ENCODE measurements around the gene RAE1. TPM values are rescaled to one million over a fixed set of nuclear protein-coding genes. Genes with fewer than 3 reads are reported as not detected.
"Not testable (repeated sequence)": the region's sequence is repeated elsewhere in the genome, so short reads cannot be mapped to it uniquely, and the experiment has no call there.

The RAE1 gene
- total RNA-seq, 1 experiment from 2014 or later = 64.1 TPM

DNA sequence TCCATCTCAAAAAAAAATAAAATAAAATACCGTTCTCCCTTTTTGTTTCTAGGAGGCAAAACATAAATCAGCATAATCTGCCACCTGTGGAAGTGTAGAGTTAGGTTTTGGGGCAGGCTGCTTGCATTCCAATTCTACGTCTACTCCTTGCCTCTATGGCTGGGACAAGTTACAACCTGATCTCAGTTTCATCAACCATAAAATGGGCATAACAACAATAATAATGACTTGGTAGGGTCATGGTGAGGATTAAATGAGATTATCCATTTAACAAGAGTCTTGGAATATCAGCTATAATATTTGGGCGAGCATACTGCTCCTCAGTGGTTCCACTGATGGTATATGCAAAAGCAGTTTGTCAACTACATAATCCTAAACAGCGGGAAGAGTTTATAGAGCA lies 3.7 kb upstream of the RAE1 start:
- no peak overlapping the region for H3K4me3 Mint-ChIP-seq (ENCODE audit: low read depth, unreplicated experiment)
- peaks cover 14% of the 10 kb centered on the region for H3K36me3 Mint-ChIP-seq (ENCODE audit: insufficient read depth, unreplicated experiment)
- peaks cover 40% of the 10 kb centered on the region for H3K27me3 Mint-ChIP-seq (ENCODE audit: unreplicated experiment)
- no TSS peak for BruUV-seq (replicated peaks)
- DNase-seq = no peak
- intact Hi-C loops (cut with micrococcal nuclease; ENCODE audit: unreplicated experiment) = no loop called here
- no peak overlapping the region for H3K27ac Mint-ChIP-seq (ENCODE audit: unreplicated experiment)
- H3K4me1 Mint-ChIP-seq (ENCODE audit: low read depth, unreplicated experiment) = peaks cover 10% of the 10 kb centered on the region
- no peaks in the 10 kb centered on the region for H3K9me3 Mint-ChIP-seq (ENCODE audit: low read depth, unreplicated experiment)
- CTCF ChIA-PET = interaction anchor here (3.4 kb wide), 1 partner anchor 256 kb away, joined by 29 read pairs; no protein-coding TSS in a partner anchor
- no peak for TF ChIP-seq CTCF (IDR thresholded peaks at IDR 0.05; ENCODE audit: unreplicated experiment)

GRCh38 chr20:57348200-57348921 lies 2.7 kb upstream of the RAE1 start:
- DNase-seq; H3K4me3 Mint-ChIP-seq (ENCODE audit: low read depth, unreplicated experiment); intact Hi-C loops (cut with micrococcal nuclease; ENCODE audit: unreplicated experiment); H3K9me3 Mint-ChIP-seq (ENCODE audit: low read depth, unreplicated experiment); BruUV-seq (replicated peaks); H3K27ac Mint-ChIP-seq (ENCODE audit: unreplicated experiment): not testable (repeated sequence)
- CTCF ChIA-PET = interaction anchor here (1.5 to 3.4 kb wide), 2 partner anchors 16 to 257 kb away, joined by 4 to 29 read pairs; no protein-coding TSS in a partner anchor
- Mint-ChIP-seq H3K27me3 (ENCODE audit: unreplicated experiment) (peaks cover 30% of the 10 kb centered on the region), H3K4me1 (ENCODE audit: low read depth, unreplicated experiment) (peaks cover 20% of the 10 kb centered on the region), H3K36me3 (ENCODE audit: insufficient read depth, unreplicated experiment) (peaks cover 21% of the 10 kb centered on the region)

DNA sequence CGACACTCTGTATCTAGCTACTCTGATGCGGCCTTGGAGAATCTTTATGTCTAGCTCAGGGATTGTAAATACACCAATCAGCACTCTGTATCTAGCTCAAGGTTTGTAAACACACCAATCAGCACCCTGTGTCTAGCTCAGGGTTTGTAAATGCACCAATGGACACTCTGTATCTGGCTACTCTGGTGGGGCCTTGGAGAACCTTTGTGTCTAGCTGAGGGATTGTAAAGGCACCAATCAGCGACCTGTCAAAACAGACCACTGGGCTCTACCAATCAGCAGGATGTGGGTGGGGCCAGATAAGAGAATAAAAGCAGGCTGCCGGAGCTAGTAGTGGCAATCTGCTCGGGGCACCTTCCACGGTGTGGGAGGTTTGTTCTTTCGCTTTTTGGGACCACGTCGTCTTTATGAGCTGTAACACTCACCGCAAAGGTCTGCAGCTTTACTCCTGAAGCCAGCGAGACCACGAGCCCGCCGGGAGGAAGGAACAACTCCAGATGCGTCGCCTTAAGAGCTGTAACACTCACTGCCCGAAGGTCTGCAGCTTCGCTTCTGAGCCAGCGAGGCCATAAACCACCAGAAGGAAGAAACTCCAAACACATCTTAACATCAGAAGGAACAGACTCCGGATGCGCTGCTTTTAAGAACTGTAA lies 2.0 kb upstream of the RAE1 start:
- H3K36me3 Mint-ChIP-seq (ENCODE audit: insufficient read depth, unreplicated experiment) = peaks cover 28% of the 10 kb centered on the region
- DNase-seq; BruUV-seq (replicated peaks); H3K9me3 Mint-ChIP-seq (ENCODE audit: low read depth, unreplicated experiment); H3K4me3 Mint-ChIP-seq (ENCODE audit: low read depth, unreplicated experiment); H3K27ac Mint-ChIP-seq (ENCODE audit: unreplicated experiment); intact Hi-C loops (cut with micrococcal nuclease; ENCODE audit: unreplicated experiment): not testable (repeated sequence)
- CTCF ChIA-PET = interaction anchor here (1.3 to 1.5 kb wide), 2 partner anchors 17 to 189 kb away, joined by 3 to 4 read pairs; no protein-coding TSS in a partner anchor
- peaks cover 24% of the 10 kb centered on the region for H3K4me1 Mint-ChIP-seq (ENCODE audit: low read depth, unreplicated experiment)
- H3K27me3 Mint-ChIP-seq (ENCODE audit: unreplicated experiment) = peaks cover 27% of the 10 kb centered on the region

GRCh38 chr20:57350081-57350710 lies 859 bp upstream of the RAE1 start:
- no peak for TF ChIP-seq CTCF (IDR thresholded peaks at IDR 0.05; ENCODE audit: unreplicated experiment)
- Mint-ChIP-seq H3K4me3 (ENCODE audit: low read depth, unreplicated experiment) (no peak overlapping the region), H3K27ac (ENCODE audit: unreplicated experiment) (peak overlapping the region; percentile 27), H3K4me1 (ENCODE audit: low read depth, unreplicated experiment) (peaks cover 24% of the 10 kb centered on the region), H3K9me3 (ENCODE audit: low read depth, unreplicated experiment) (no peaks in the 10 kb centered on the region), H3K36me3 (ENCODE audit: insufficient read depth, unreplicated experiment) (peaks cover 35% of the 10 kb centered on the region), H3K27me3 (ENCODE audit: unreplicated experiment) (peaks cover 16% of the 10 kb centered on the region)
- CTCF ChIA-PET = interaction anchor here (1.3 kb wide), 1 partner anchor 190 kb away, joined by 3 read pairs; no protein-coding TSS in a partner anchor
- intact Hi-C loops (cut with micrococcal nuclease; ENCODE audit: unreplicated experiment) = no loop called here
- BruUV-seq (replicated peaks) = no TSS peak
- DNase-seq = no peak

DNA sequence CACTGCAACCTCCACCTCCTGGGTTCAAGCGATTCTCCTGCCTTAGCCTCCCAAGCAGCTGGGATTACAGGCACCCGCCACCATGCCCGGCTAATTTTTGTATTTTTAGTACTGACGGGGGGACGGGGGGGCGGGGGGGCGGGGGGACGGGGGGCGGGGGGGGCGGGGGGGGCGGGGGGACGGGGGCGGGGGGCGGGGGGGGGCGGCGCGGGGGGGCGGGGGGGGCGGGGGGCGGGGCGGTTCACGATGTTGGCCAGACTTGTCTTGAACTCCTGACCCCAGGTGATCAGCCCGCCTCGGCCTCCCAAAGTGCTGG lies 371 bp upstream of the RAE1 start:
- Mint-ChIP-seq H3K4me1 (ENCODE audit: low read depth, unreplicated experiment) (peaks cover 24% of the 10 kb centered on the region), H3K27ac (ENCODE audit: unreplicated experiment) (peak overlapping the region; percentile 66), H3K36me3 (ENCODE audit: insufficient read depth, unreplicated experiment) (peaks cover 40% of the 10 kb centered on the region), H3K27me3 (ENCODE audit: unreplicated experiment) (peaks cover 16% of the 10 kb centered on the region), H3K4me3 (ENCODE audit: low read depth, unreplicated experiment) (peak overlapping the region; percentile 72)
- CTCF ChIA-PET; H3K9me3 Mint-ChIP-seq (ENCODE audit: low read depth, unreplicated experiment); BruUV-seq (replicated peaks); DNase-seq; intact Hi-C loops (cut with micrococcal nuclease; ENCODE audit: unreplicated experiment): not testable (repeated sequence)
